GM19397 (cell line): ENCODE measurements around the gene IGSF6.

Experiments used
- ATAC-seq: cut with Tn5 transposase; IDR thresholded peaks from one replicate; pipeline ENCODE4 v1.9.1; 2021; ENCODE audit warnings: mild to moderate bottlenecking, moderate library complexity; ENCODE audit not compliant: unreplicated experiment

IGSF6 gene

DNA sequence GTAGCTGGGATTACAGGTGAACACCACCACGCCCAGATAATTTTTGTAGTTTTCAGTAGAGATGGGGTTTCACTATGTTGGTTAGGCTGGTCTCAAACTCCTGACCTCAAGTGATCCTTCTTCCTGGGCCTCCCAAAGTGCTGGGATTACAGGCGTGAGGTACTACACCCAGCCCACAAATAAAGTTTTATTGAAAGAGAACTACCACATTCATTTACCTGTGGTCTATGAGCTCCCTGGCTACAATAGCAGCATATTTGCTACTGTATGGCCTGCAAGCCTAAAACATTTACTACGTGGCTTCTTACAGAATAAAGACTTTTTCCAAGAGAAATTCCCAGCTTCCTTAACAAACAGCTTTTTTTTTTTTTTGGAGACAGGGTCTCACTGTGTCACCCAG, 49.6 kb downstream of the IGSF6 start:
- ATAC-seq = no peak

DNA sequence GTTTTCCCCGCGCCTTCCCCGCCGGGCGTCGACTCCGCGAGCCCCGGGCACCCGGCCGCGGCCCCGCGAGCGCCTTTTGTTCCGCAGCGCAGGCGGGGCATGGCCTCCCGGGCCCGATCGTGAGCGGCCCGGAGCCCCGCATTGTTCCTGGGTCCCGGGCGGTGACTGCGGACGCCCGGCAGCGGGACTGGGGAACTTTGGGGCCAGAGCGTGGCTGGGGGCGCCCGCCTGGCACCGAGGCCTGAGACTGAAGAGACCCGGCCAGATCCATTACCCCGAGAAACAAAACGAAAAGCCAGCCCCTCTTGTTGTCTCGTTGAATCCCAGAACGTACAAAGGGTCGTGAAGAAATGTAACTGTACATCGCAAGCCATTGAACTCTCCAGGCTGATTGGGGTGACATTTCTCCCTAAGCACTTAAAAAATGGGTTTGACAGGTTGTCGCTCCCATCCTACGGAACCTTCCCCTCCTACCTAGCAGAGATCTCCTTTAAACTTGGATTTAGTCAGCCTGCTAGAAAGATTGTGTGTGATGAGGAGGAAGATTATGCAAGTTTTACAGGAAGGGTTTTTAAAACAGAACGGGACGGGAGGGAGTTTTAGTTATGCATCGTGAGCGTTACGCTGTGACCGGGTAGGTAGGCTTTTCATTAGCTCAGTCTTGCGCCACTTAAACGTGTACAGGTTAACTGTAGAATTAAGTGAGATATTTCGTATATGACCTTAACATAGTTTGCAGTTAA, 52.2 kb downstream of the IGSF6 start:
- ATAC-seq = peak; percentile 24

DNA sequence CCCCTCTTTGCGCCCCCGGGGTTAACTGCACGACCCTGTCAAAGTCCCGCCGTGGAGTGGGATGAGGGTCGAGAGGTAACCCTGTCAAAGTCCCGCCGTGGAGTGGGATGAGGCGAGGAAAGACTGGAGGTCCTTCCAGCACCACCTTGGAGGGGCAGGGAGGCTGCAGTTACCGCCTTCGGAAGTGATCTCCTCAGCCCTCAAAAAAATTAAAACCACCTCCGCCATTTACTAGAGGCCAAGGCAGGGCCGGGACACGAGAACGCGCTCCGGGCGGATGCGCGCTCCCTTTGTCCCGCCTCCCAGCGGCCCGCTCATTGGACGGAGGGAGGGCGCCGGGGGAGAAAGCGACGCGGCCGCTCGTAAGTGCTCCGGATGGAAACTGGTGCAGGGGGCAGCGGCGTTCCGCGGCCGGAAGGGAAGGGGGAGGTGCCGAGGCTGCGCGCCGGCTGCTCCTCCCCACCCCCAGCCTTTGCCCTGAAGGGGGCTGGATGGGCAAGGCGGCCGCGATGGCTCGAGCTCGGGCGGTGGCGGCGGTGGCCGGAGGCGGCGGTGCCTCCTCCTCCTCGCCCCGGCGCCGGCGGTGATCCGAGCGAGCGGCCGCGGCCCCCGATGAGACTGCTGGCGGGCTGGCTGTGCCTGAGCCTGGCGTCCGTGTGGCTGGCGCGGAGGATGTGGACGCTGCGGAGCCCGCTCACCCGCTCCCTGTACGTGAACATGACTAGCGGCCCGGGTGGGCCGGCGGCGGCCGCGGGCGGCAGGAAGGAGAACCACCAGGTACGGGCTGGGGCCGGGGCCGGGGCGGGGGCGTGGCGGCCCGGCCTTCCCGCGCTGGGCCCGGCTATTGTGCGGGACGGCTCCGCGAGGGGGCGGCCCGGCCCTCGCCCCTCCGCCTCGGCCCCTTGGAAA, 53.0 kb downstream of the IGSF6 start, which contains the start of gene METTL9:
Gene METTL9 (plus strand): TSS at position 456 of the 909 bp plus-strand sequence. CDS start 157 bp downstream, at position 613.
- ATAC-seq = peak; percentile 91

DNA sequence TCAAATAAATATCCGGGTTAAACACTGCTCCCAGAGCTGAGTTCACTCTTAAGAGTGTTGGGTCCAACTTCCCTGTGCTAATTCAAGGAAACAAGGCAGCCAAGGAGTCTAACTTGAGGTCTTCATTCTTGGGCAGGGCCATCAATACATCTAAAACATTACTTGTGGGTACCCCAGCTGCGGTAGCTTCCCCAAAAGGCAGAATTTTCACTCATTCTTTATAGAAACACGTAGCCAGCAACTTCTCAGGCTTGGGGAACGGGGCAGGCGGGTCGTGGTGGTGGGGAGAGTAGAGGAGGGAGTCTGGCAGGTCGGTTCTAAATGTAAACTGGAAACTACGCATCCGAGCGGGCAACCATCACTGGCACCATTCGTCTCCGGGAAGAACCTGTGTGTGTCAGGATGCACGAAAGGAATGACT, 53.7 kb downstream of the IGSF6 start:
- no peak for ATAC-seq

DNA sequence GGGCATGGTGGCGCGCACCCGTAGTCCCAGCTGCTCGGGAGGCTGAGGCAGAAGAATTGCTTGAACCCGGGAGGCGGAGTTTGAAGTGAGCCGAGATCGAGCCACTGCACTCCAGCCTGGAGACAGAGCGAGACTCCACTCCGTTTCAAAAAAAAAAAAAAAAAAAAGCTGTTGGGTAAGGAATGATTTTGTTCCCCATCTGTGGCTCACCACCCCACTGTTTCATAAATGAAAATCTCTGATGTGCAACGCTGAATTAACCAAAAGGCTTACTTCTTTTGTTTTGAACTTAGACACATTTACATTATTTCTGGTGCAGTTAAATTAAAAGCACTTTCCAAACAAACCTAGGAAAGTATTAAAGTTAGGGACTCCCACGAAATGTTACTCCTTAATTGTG, 54.2 kb downstream of the IGSF6 start:
- no peak for ATAC-seq

DNA sequence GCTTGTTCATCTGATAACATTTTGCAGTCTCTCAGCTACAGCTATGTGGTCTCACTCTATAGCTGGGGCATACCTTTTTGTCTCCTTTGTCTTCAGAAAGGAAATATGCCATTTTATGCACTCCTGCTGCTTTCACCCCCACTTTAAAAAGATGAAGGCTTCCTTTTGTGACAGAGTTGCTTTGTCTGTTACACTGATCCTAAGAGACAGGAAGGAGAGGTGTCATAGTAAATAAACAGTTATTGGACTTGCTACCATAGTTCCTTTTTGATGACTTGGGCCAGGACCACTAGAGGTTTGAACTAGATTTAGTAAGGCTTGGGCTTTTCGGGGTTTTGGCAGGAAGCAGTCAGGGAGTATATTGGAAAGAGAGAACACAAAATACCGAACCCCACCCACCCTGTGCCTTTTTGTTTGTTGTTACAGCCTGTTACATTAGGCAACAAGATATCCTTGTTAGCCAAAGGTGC, 54.8 kb downstream of the IGSF6 start:
- ATAC-seq = no peak

DNA sequence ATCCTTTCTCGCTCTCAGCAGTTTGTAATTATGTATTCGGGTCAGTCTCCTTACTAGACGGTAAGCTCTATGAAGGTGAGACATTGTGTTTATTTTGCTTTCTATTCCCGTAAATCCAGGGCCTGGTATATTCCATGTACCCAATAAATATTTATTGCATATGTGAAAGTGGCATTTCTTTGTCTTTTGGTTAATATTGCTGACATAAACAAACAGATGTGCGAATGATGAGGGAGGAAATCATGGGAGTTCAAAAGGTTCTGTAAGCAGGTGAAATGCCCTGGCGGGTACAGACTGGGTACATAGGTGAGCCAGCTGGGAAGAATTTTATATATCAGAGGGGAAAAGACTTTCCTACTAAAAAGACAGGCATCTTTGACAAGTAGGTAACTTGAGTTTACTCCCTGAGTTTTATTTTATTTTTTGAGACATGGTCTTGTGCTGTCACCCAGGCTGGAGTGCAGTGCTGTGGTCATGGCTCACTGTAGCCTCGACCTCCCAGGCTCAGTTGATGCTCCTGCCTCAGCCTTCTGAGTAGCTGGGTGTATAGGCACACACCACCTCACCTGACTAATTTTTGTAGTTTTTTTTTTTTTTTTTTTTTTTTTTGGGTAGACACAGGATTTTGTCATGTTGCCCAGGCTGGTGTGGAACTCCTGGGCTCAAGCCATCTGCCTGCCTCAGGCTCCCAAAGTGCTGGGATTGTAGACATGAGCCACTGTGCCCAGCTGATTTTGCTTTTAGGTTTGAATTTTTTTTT, 58.7 kb downstream of the IGSF6 start:
- no peak for ATAC-seq

DNA sequence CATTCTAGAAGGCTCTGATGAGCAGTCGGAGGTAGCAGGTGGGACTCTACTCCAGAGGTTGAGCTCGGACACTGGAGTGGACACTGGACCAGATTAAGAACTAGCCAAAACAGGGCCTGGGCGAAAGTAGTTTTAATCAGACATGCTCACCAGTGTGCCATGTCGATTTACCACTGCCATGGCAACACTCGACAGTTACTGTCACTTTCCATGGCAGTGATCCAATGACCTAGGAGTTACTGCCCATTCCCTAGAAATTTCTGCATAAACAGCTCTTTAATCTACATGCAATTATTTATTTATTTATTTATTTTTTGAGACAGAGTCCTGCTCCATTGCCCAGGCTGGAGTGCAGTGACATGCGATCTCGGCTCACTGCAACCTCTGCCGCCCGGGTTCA, 60.2 kb downstream of the IGSF6 start:
- ATAC-seq = no peak

DNA sequence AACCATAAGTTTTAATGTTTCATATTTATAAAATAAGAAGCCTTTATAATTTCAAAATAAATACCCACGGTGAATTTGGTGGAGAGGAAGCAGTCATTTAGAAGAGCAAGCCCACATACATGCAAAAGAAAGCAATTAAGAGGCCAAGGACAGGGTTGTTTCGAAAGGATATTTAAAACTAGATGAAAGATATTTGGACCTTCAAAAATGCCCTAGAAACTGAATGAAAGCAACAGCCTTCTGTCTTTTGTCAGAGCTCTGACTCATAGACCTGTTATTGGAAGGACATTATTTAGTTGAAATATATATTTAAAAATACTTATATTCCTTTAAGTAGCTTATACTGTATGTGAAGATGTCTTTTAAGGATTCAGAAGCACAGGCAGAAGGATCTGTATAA, 61.6 kb downstream of the IGSF6 start:
- ATAC-seq = no peak

DNA sequence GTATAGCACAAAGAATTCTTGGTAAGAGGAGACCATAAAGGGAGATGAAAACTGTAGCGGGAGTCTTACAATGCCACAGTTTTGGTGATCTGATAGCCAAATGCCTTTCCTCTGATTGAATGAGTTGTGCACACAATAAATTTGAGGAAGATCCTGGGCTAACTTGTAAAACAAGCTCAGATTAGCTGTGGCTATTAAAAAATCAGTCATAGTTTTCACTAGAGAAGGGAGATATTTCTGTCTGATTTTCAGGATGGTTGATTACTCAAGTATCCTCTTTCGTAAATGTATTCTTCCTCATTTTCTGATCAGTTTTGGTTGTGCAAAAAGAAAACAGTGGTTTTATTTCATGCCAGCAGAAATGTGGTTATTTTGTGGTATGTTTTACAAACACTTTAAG, 62.1 kb downstream of the IGSF6 start:
- ATAC-seq = no peak

DNA sequence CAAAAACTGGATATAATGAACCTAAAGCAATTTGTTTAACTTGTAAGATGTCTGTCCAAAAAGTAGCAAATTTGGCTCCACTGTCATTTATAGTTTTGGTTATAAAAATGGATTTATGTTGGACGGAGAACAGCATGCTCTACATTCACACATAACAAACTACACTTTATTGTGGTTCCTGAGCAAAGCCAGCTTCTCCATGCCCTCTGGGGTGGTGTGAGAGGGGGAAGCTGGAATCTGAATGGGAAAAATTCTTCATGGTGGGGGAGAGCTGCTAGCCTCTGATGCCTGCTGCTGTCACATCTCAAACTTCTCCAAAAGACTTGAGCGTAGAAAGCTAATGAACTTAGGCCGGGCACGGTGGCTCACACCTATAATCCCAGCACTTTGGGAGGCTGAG, 62.9 kb downstream of the IGSF6 start:
- ATAC-seq = no peak
